Erythroblast (primary cell): ENCODE data around the gene SETBP1.

Experiments used
- DNase-seq, 2 experiments: peaks; one replicate each; lab custom pipeline; 2025; lab: John Stamatoyannopoulos, UW
- GATA1 ChIP-seq: IDR thresholded peaks from 2 replicates; pipeline ENCODE4 v1.6.1; 2011; ENCODE audit warnings: low read depth, mild to moderate bottlenecking, control low read depth, low read length, moderate library complexity
- POLR2A ChIP-seq: IDR thresholded peaks from 2 replicates; pipeline ENCODE4 v1.6.1; 2011; ENCODE audit warnings: mild to moderate bottlenecking, low read length

The SETBP1 gene

DNA sequence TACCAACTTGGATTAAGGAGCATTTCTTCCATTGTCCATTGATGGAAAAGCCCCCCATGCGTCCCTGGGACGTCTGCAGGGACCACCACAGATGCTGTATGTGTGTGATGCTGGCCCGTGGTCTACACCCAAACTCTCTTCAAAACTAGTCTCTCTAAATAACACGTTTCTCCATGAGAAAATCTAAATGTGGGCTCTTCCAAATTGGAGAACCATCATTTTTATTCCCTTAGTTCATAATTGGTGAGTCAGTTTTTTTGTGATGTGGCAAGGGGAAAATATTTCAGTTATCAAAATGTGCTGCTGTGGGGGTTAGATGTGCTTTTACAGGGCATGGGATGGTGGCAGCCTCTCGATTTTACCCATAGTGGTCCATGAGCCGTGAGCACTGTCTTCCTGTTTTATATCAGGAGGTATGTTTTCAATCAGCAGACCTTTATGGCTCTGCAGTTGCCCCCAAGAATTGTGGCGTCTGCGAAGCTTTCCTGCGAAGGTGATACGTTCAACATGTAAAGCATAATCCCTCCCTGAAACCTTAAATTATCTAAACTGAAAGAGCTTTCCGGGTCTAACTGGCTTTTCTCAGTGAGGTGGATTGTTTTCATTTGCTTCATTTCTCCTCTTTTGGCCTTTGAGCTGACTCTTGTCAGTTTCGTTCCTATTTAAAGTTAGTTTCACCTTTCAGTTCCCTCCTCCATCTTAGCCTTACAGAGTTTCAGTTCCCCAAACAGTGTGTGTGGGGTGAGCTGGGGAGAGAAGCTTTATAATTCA is 78.4 kb downstream of the SETBP1 start:
- no peak for TF ChIP-seq POLR2A
- TF ChIP-seq GATA1: no peak
- no peak for DNase-seq

DNA sequence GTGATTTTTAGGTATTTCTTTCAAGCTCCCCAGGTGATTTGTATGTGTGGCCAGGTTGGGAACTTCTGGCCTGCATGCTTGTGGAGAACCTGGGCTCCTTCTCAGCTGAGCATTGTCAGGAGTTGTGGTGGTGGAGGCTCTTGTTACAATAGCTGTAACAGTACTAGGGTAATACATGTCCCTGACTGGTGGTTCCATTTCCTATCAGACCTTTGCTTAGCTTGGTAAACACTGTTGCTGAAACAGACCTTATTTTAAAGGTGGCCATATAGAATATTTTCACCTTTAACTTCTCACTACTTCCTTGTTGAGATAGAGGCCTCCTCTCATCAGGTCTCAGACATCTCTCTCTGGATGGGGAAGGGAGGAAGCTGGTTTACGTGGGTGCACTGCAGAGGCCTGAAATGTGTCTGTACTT is 79.2 kb downstream of the SETBP1 start:
- TF ChIP-seq GATA1 (no peak), POLR2A (no peak)
- DNase-seq: no peak

DNA sequence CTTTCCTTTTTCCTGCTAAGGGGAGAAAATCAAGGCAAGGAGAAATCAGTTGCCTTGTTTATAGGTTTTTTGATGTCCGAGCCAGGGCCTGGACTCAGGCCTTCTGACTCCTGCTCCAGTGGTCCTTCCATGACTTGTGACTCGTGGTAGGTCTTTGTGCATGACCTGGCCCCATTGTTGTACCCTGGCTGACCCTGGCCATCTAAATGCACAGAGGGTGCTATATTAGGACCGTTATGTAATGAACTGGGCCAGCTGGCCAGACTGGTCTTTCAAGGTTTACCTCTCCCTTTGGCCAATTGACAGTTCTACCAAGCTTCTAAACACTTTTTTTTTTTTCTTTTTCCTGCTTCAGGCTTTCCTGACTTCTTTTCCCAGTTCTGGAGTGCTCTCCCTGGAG is 81.1 kb downstream of the SETBP1 start:
- DNase-seq: no peak
- TF ChIP-seq GATA1: no peak
- no peak for TF ChIP-seq POLR2A

DNA sequence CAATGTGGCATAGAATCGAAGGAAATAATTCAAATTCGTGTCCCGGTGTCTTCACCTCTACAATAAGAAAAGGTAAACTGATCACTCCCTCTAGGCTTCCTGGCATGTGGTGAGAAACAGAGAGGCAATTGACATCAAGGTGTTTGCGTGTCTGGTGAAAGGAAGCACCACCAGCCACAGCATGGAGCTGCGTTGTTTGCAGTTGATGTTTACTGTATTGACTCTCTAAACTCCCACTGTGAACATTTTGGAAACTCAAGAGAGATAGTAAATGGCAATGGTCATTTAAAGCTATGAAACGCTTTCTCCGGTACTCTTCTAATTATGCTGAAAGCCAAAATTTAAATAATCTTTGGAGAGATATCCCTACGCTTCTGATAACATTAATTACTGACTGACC is 82.6 kb downstream of the SETBP1 start:
- TF ChIP-seq POLR2A (no peak), GATA1 (no peak)
- DNase-seq: no peak

DNA sequence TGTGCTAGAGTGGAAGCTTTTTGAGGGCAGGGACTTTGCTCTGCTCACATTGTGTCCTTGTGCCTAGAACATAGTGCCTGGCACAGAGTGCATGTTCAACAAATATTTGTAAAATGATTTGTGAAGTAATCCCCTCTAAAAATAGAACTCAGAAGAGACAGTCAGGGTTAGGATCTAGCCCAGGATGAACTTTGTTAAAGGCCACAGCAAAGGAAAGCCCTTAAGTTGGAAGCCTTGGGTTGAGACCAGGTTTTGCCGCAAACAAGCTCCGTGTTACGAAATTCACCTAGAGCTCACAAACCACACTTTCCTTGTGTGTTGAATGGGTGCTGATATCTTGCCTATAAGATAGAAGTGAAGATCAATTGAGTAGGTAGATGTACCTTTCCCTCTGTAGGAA is 84.2 kb downstream of the SETBP1 start:
- TF ChIP-seq POLR2A (no peak), GATA1 (no peak)
- no peak for DNase-seq

DNA sequence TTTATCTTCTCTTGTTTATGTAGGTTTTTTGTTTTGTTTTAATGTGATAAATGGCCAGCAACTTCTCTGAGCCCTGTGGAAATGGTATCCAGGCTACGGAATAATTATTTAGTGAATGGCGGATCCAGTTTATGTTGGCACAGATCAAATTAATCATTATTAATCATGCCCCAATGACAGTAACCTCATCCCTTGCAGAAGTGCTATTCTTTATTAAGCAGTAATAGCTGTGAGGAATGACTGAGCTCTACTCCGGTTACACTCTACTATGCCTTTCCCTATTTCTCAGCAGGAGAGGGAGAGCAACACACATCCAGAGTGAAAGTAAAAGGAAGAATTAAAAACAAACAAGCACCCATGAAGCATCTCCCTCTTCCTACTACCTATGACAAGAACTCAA is 84.8 kb downstream of the SETBP1 start:
- DNase-seq: no peak
- TF ChIP-seq POLR2A (no peak), GATA1 (no peak)

DNA sequence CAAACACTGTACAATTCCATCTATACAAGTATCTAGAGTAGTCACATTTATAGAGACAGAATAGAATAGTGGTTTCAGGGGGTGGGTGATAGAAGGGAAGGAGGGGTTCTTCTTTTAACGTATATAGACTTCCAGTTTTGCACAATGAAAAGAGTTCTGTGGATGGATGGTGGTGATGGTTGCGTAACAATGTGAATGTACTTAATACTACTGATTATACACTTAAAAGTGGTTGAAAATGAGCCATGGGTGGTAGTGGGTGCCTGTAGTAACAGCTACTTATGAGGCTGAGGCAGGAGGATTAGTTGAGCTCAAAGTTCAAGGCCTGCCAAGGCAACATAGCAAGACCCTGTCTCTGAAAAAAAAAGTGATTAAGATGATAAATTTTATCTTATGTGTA is 85.8 kb downstream of the SETBP1 start:
- no peak for DNase-seq
- TF ChIP-seq POLR2A (no peak), GATA1 (no peak)

DNA sequence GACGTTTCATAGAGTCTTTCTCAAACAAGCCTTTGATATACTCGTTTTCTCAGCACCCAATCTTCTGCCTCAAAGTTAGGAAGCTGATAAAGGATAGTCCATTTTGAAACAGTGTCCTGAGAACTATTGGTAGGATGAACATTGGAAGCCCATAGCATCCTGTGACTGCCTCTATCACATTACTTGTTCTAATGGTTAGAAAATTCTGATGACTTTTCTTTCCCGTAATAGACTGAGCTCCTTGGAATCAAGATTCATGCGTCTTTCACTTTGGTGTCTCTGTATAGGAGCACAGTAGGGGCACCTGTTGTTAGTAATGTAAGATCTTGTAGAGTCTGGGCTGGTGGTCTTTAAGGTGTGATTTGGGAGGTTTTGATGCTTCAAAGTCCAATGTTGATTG is 87.1 kb downstream of the SETBP1 start:
- DNase-seq: no peak
- no peak for TF ChIP-seq POLR2A
- no peak for TF ChIP-seq GATA1

DNA sequence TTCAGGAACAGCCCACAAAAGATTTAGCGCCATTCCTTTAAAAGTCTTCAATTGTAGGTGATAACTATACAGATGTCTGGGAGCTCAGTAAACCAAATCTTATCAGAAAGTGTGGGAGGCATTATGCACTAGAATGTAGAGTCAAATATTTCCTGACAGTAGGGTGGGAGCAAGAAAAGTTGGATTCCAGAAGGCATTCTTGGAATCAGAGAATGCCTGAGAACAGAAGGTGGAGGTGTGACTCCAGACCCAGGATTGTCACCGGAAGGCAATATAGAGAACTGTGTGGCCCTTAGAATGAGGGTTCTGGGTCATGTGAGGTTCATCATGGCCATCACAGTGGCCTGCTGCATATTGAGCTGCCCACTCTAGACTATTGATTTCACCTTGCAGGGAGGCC is 90.0 kb downstream of the SETBP1 start:
- TF ChIP-seq POLR2A: no peak
- no peak for TF ChIP-seq GATA1
- DNase-seq: no peak

DNA sequence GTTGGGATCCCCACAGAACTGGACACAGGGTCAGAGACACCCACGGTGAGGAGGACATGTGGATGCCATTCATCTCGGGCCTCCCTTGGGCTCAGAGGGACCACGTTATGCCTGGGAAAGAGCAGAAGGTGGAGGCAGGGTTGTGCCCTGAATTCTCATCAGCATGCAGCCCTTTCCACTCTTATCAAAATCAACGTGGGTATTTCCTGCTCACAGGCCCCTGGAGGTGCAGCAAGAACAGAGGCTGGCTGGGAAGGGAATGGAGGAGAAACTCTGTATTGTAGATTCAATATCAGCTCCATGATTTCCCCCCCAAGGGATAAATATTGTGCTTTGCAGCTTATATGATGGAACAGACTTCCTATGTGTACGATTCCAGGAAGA is 90.9 kb downstream of the SETBP1 start:
- TF ChIP-seq POLR2A: no peak
- no peak for TF ChIP-seq GATA1
- no peak for DNase-seq

DNA sequence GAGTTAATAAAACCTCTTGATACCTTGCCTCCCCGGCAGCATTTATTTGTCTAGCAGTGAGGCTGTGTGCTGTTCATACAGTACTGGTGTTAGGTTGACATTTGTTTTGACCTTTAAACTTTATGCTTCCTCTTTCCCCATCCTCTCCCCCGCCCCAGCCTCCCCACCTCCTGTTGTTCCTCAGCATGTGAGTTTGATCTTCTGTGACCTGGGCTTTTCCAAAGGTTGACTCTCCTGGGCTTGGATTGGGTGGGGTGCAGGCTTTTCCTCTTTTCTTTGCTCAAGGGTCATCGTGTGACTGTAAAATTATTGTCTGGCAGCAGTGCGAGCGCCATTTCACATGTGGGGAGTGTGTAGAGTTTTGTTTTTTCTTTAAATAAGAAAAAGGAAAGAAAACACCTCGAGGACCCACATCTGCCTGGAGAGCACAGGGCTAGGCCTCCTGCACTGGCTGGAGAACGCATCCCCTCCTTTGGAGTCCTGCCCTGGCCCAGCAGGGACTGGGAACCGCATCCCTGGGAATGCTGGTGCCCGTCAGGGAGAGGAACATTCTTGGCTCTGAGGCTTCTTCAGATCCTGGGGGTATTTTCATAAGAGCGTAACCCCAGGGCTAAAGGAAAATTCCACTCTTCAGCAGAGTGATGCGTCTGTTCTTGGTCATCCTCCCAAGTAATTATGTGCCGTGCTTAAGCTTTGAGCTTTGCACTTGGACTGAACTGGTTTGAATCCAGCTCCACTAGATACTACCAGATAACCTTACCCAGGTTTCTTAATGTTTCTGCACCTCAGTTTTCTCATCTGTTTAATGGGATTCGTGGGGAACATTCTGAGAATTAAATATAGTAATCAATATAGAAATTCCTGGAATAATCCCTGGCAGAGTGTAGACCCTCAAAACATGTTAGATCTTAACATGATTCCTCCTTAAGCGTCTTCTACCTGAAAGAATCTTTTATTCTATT is 91.5 kb downstream of the SETBP1 start:
- TF ChIP-seq POLR2A (no peak), GATA1 (no peak)
- no peak for DNase-seq

DNA sequence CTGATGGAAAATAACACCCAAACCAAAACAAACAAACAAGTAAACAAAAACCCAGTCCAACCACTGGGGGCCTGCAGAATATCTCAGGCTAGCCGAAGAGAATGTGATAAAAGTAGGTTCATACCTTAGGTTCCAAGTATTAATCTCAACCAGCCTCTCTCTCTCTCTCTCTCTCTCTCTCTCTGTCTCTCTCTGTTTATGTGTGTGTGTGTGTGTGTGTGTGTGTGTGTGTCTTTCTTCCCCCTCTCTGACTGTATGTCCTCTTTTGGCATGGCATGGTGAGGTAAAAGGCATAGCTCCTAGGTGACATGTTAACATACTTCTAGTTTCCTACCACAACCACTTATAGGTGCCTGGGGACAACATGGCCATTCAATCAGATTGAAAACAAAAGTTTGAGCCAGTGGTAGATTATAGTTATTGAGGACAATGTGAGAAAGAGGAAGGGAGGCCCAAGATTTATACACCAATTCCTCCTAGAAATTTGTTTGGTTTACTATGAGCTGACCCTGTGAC is 93.0 kb downstream of the SETBP1 start:
- DNase-seq: no peak
- TF ChIP-seq GATA1: no peak
- TF ChIP-seq POLR2A: no peak

DNA sequence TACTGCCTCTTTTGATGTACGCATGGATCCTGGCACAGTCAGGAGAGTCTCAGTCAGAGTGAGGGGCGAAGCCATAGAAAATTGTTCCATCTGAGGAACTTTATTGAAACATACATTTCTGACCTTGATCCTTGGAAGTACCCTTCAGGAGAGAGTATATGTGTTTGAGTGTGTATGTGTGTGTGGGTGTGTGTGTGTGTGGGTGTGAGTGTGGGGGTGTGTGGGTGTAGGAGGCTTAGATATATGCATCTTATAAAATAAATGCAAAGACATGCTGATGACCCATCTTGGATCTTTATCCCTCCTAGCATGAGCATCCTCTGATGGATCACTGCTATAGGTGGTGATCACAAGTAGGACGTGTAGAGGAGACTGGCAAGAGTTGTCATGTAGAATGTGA is 93.5 kb downstream of the SETBP1 start:
- no peak for DNase-seq
- TF ChIP-seq GATA1 (no peak), POLR2A (no peak)

DNA sequence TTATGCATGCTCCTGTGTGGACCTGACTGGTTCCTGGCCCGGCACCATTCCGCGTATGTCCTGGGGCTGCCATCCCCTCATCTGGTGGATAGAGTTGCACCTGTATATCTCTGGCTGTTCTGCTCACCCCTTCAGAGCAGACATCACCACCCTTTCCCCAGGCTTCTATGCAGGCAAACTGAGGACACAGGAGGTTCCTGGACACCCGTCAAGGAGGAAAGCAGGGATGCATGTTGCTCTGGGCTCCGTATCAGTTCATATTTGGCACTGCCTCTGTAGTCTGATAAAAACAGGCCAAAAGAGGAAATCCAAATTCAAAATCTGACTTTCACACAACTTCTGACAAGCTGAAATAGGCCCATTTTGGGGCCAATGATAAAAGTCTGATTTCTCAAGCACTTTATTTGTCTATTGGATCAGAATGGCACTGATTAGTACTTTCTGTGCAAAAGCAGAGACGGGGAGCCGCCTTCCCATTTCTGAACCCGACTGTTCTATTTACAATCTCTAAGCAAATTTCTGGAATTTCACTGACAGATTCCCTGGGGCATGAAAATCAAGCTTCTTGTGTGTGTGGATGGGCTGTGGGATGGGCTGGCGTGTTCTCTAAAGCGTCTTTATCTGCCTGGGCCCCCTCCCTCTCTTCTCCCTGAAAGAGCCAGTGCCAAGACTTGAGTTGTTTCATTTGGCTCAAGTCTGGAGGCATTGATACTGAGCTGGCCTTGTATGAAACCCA is 96.9 kb downstream of the SETBP1 start:
- TF ChIP-seq GATA1 (no peak), POLR2A (no peak)
- no peak for DNase-seq
